ENCODE results near the gene PCBP4. TPM values are rescaled to one million over a fixed set of nuclear protein-coding genes. Genes with fewer than 3 reads are reported as not detected.

Gene PCBP4
- total RNA-seq, 1 experiment from 2014 or later = 45.8 TPM

DNA sequence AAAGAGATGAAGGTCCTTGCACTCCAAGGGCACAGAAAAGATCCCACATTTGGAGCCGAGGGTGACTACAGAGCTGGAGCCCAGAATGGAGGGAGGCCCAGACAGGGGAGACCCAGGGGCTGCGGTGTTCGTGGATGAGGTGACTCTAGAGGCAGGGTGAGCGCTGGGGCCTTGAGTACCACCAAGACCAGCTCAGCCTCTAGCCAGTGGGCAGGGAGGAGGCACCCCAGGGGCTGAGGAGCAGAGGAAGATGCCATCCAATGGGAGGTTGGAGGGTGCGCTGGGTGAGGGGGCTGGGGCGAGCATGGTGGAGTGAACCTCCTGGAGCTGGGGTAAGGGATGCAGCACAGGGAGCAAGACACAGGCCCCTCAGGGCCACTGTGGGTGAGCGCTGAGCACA is 38.8 kb downstream of the PCBP4 start:
- H3K9me3 ChIP-seq (ENCODE audit: low read length) = no peaks in the 10 kb centered on the region
- H3K27me3 ChIP-seq (ENCODE audit: low read length) = no peaks in the 10 kb centered on the region
- ChIA-PET CTCF (no interaction called here), POLR2A (ENCODE audit: unreplicated experiment) (no interaction called here)
- H3K36me3 ChIP-seq (ENCODE audit: low read depth, low read length) = peaks cover 10% of the 10 kb centered on the region
- no peak overlapping the region for H3K27ac ChIP-seq (ENCODE audit: low read length)
- H3K79me2 ChIP-seq (ENCODE audit: low read length) = no peaks in the 10 kb centered on the region
- no peak overlapping the region for H3K9ac ChIP-seq (ENCODE audit: low read length)
- no peaks in the 10 kb centered on the region for H3K4me1 ChIP-seq (ENCODE audit: insufficient read depth, low read length)
- no peaks in the 10 kb centered on the region for H3F3A ChIP-seq (ENCODE audit: low read length, unreplicated experiment)
- H3K9me2 ChIP-seq (replicated peaks; ENCODE audit: low read length) = no peaks in the 10 kb centered on the region
- DNase-seq (no peak), ATAC-seq (no peak)
- no peak overlapping the region for H2AFZ ChIP-seq (ENCODE audit: low read length)
- H3K4me3 ChIP-seq (ENCODE audit: low read length) = no peak overlapping the region
- no peak for TF ChIP-seq EZH2 (IDR thresholded peaks at IDR 0.05; ENCODE audit: low read length, unreplicated experiment)
- TF ChIP-seq EZH2phosphoT487 (IDR thresholded peaks at IDR 0.05; ENCODE audit: borderline replicate concordance, low read length) = no peak
- TF ChIP-seq, protein P1, sequence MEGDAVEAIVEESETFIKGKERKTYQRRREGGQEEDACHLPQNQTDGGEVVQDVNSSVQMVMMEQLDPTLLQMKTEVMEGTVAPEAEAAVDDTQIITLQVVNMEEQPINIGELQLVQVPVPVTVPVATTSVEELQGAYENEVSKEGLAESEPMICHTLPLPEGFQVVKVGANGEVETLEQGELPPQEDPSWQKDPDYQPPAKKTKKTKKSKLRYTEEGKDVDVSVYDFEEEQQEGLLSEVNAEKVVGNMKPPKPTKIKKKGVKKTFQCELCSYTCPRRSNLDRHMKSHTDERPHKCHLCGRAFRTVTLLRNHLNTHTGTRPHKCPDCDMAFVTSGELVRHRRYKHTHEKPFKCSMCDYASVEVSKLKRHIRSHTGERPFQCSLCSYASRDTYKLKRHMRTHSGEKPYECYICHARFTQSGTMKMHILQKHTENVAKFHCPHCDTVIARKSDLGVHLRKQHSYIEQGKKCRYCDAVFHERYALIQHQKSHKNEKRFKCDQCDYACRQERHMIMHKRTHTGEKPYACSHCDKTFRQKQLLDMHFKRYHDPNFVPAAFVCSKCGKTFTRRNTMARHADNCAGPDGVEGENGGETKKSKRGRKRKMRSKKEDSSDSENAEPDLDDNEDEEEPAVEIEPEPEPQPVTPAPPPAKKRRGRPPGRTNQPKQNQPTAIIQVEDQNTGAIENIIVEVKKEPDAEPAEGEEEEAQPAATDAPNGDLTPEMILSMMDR (conservative IDR thresholded peaks at IDR 0.05; ENCODE audit: low read depth, low read length) = no peak
- BruUV-seq (replicated peaks) = no TSS peak
- H4K20me1 ChIP-seq (ENCODE audit: low read length) = no peaks in the 10 kb centered on the region
- intact Hi-C loops (cut with micrococcal nuclease) = no loop called here
- no peak overlapping the region for H3K4me2 ChIP-seq (ENCODE audit: low read length)

- POLR2A ChIA-PET (ENCODE audit: unreplicated experiment) = no interaction called here
- BruUV-seq (replicated peaks) = no TSS peak
- Histone ChIP-seq H3K79me2 (ENCODE audit: low read length) (no peaks in the 10 kb centered on the region), H3K9me2 (replicated peaks; ENCODE audit: low read length) (no peaks in the 10 kb centered on the region), H3K4me1 (ENCODE audit: insufficient read depth, low read length) (no peaks in the 10 kb centered on the region), H3K9me3 (ENCODE audit: low read length) (no peaks in the 10 kb centered on the region), H4K20me1 (ENCODE audit: low read length) (no peaks in the 10 kb centered on the region), H2AFZ (ENCODE audit: low read length) (no peak overlapping the region), H3K9ac (ENCODE audit: low read length) (no peak overlapping the region), H3K4me2 (ENCODE audit: low read length) (no peak overlapping the region), H3F3A (ENCODE audit: low read length, unreplicated experiment) (no peaks in the 10 kb centered on the region), H3K4me3 (ENCODE audit: low read length) (no peak overlapping the region), H3K27ac (ENCODE audit: low read length) (no peak overlapping the region), H3K27me3 (ENCODE audit: low read length) (no peaks in the 10 kb centered on the region), H3K36me3 (ENCODE audit: low read depth, low read length) (peaks cover 4% of the 10 kb centered on the region; the same call in 1 of the 2 replicates)
- ATAC-seq (no peak), DNase-seq (no peak)
- CTCF ChIA-PET = no interaction called here
- TF ChIP-seq EZH2 (IDR thresholded peaks at IDR 0.05; ENCODE audit: low read length, unreplicated experiment) (no peak), EZH2phosphoT487 (IDR thresholded peaks at IDR 0.05; ENCODE audit: borderline replicate concordance, low read length) (no peak)
- TF ChIP-seq, protein P1 (conservative IDR thresholded peaks at IDR 0.05; ENCODE audit: low read depth, low read length) = no peak
- intact Hi-C loops (cut with micrococcal nuclease) = no loop called here
Observed at GRCh38 chr3:51927061-51927977, 39.9 kb downstream of the PCBP4 start.

GRCh38 chr3:51921081-51921578 is 46.1 kb downstream of the PCBP4 start:
- Histone ChIP-seq H3K9ac (ENCODE audit: low read length) (no peak overlapping the region), H3F3A (ENCODE audit: low read length, unreplicated experiment) (no peaks in the 10 kb centered on the region), H3K27me3 (ENCODE audit: low read length) (no peaks in the 10 kb centered on the region), H2AFZ (ENCODE audit: low read length) (no peak overlapping the region), H3K4me1 (ENCODE audit: insufficient read depth, low read length) (no peaks in the 10 kb centered on the region), H3K4me2 (ENCODE audit: low read length) (no peak overlapping the region), H3K9me2 (replicated peaks; ENCODE audit: low read length) (no peaks in the 10 kb centered on the region), H3K4me3 (ENCODE audit: low read length) (no peak overlapping the region), H3K36me3 (ENCODE audit: low read depth, low read length) (no peaks in the 10 kb centered on the region), H3K79me2 (ENCODE audit: low read length) (no peaks in the 10 kb centered on the region), H3K27ac (ENCODE audit: low read length) (no peak overlapping the region), H3K9me3 (ENCODE audit: low read length) (no peaks in the 10 kb centered on the region), H4K20me1 (ENCODE audit: low read length) (no peaks in the 10 kb centered on the region)
- TF ChIP-seq EZH2phosphoT487 (IDR thresholded peaks at IDR 0.05; ENCODE audit: borderline replicate concordance, low read length) (no peak), EZH2 (IDR thresholded peaks at IDR 0.05; ENCODE audit: low read length, unreplicated experiment) (no peak)
- TF ChIP-seq, protein P1 (conservative IDR thresholded peaks at IDR 0.05; ENCODE audit: low read depth, low read length) = no peak
- intact Hi-C loops (cut with micrococcal nuclease) = no loop called here
- POLR2A ChIA-PET (ENCODE audit: unreplicated experiment) = no interaction called here
- no peak for ATAC-seq
- no peak for DNase-seq
- CTCF ChIA-PET = no interaction called here
- no TSS peak for BruUV-seq (replicated peaks)

Data from PC-3 (cell line).